Forelimb muscle (tissue), 1 donor: ENCODE results near the gene SYVN1. TPM values are rescaled to one million over a fixed set of nuclear protein-coding genes. Genes with fewer than 3 reads are reported as not detected.
A peak's percentile ranks its signal among the peaks of the same experiment; 100 is the strongest.
"Not testable (repeated sequence)": the region's sequence is repeated elsewhere in the genome, so short reads cannot be mapped to it uniquely, and the experiment has no call there.

Experiments used
- DNase-seq: peaks from one replicate; pipeline ENCODE4 v3.0.0-alpha.2; 2013; ENCODE audit warnings: low read depth
- polyA plus RNA-seq: library from polyadenylated mRNA; unstranded; fragments of 120-200 nt; gene quantifications from one replicate; pipeline ENCODE4 v1.2.1, GENCODE V29; 2013; ENCODE audit not compliant: insufficient read length

The SYVN1 gene
- polyA plus RNA-seq: 38.2 TPM

- peak; percentile 73 for DNase-seq
Measured at GRCh38 chr11:65134240-65134951, at the start of gene SYVN1. Gene SYVN1, minus strand, starts transcription at chr11:65134519. Its CDS starts 918 bp downstream, at chr11:65133601.

GRCh38 chr11:65183201-65183891 is 49.0 kb upstream of the SYVN1 start:
- no peak for DNase-seq

- no peak for DNase-seq
Measured at GRCh38 chr11:65182258-65183170, 48.2 kb upstream of the SYVN1 start.

- DNase-seq: no peak
Measured at GRCh38 chr11:65181569-65182257, 47.4 kb upstream of the SYVN1 start, which contains the start of gene CAPN1. Gene CAPN1, plus strand, starts transcription at chr11:65181928. Its CDS starts 774 bp downstream, at chr11:65182702.

- DNase-seq: no peak
Measured at GRCh38 chr11:65180877-65181568, 46.7 kb upstream of the SYVN1 start.

GRCh38 chr11:65174571-65175010 is 40.3 kb upstream of the SYVN1 start:
- not testable (repeated sequence) for DNase-seq

GRCh38 chr11:65172600-65172999 is 38.3 kb upstream of the SYVN1 start:
- DNase-seq: no peak

DNA sequence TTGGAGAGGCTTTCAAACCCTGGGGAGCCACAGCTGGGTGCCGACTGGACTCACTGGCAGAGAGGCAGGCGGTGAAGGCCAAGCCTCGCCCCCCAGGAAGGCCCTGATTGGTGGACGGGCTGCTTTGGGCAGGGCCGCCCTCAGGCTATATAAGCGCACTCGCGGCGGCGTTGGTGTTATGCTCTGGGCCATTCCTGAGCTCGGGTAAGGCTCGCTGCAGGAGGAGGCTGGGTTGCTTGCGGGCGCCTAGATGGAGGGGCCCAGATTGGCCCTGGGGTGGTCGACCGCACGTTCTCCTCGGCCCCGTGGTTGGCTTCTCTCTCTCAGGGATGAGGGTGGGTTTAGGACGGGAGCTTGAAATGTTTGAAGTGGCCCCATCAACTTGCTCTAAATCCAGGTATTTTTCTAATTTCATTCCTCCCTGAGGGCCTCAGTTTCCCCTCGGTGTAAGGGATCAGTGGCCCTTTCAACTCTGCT is 35.8 kb upstream of the SYVN1 start, which contains the start of gene SPDYC:
TSS of gene SPDYC (plus strand) at position 176 of the 477 bp plus-strand sequence. CDS start 1,125 bp downstream, outside the sequence.
- DNase-seq: no peak

DNA sequence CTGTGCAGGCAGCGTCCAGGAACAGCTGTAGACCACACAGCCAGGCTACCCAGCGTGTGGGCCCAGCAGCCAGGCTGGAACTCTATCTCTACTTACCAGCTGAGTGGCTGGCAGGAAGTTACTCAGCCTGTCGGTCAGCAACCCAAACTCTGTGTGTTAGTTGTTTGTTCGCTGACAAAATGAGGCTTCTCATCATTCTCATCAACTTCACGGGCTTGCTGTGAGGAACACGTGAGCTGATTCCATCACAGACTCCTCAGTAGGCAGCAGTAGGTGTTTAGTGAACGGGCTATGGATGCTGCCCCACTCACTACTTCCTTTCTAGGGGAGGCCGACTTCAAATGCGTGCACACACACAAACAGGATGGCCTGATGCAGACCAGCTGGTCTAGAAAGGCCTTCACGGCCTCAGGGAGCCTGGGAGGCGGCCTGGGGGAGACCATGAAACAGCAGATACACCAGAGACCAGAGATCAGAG is 34.9 kb upstream of the SYVN1 start:
- DNase-seq: no peak

DNA sequence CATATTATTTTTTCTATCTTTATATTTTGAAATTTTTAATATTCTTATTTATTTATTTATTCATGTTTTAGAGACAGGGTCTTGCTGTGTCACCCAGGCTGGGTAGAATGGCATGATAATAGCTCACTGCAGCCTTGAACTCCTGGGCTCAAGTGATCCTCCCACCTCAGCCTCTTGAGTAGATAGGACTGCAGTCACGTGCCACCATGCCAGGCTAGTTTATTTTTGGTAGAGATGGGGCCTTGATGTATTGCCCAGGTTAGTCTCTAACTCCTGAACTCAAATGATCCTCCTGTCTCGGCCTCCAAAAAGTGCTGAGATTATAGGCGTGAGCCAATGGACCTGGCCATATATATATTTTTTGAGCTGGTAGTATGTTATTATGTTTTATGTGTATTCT is 33.3 kb upstream of the SYVN1 start:
- DNase-seq: no peak

DNA sequence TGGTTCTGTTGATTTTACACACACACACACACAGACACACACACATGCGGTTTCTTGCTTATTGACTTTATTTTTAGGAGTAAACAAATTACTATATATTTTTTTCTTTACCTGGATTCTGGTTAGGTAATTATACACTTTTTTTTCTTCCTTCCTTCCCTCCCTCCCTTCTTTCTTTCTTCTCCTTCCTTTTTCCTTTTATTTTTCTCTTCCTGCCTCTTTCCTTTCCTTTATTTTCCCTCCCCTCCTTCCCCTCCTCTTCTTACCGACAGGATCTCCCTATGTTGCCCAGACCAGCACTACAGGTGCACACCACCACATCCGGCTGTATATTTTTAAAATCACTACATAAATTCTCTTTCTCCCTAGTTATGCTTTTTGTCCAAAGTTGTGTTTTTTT is 32.6 kb upstream of the SYVN1 start:
- DNase-seq: no peak

- no peak for DNase-seq
Measured at GRCh38 chr11:65165410-65166317, 31.3 kb upstream of the SYVN1 start.

GRCh38 chr11:65163684-65164083 is 29.4 kb upstream of the SYVN1 start:
- no peak for DNase-seq

DNA sequence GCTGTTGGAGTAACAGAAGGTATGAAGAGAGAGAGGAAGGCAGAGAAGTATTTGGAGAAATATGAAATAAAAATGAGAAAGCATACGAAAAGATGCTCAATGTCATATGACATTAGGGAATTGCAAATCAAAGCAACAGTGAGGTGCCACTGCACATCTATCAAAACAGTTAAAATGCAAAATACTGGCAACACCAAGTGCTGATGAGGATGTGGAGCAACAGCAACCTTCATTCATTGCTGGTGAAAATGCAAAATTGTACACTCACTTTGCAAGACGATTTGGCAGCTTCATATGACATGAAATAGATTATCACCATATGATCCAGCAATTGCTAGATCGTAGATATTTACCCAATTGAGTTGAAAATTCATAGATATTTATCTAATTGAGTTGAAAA is 26.3 kb upstream of the SYVN1 start:
- DNase-seq: no peak

- DNase-seq: no peak
Measured at GRCh38 chr11:65159012-65159411, 24.7 kb upstream of the SYVN1 start.

GRCh38 chr11:65157336-65157735 is 23.0 kb upstream of the SYVN1 start:
- no peak for DNase-seq

DNA sequence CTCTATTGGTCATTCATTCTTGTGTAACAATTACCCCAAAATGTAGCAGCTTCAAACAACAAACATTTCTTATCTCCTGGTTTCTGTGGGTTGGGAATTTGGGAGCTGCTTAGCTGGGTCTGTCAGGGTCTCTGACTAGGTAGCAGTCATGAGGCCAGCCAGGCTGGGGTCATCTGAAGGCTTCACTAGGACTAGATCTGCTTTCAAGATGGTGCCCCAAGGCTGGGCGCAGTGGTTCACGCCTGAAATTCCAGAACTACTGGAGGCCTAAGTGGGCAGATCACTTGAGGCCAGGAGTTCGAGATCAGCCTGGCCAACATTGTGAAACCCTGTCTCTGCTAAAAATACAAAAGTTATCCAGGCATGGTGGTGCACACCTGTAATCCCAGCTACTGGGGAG is 22.6 kb upstream of the SYVN1 start:
- DNase-seq: no peak

- no peak for DNase-seq
Measured at GRCh38 chr11:65156256-65156655, 21.9 kb upstream of the SYVN1 start.

- DNase-seq: no peak
Measured at GRCh38 chr11:65152122-65152521, 17.8 kb upstream of the SYVN1 start.
